Activated CD4-positive, alpha-beta memory T cell treated with anti-CD3 and anti-CD28 coated beads for 36 hours (primary cell): ENCODE measurements around the gene MLH3. TPM values are rescaled to one million over a fixed set of nuclear protein-coding genes. Genes with fewer than 3 reads are reported as not detected.

ENCODE experiments used
- total RNA-seq, 2 experiments: library from RNA; stranded (reverse); gene quantifications; one replicate each; pipeline ENCODE4 v1.2.3, GENCODE V29; 2021

MLH3 gene
- total RNA-seq, 2 experiments from 2014 or later = 19.7 to 21.2 TPM

Other genes with a start within 250 kb of the MLH3 start
- gene PROX2, start 175.3 kb downstream of the MLH3 start, total RNA-seq = under 1 TPM; 0.19 to 0.33 TPM
- 100 to 1,000 TPM; 132 to 137 TPM for gene DLST, start 169.6 kb downstream of the MLH3 start, total RNA-seq
- gene RPS6KL1, start 128.2 kb downstream of the MLH3 start, total RNA-seq = 1 to 10 TPM; 4.2 to 4.9 TPM
- gene PGF, start 95.9 kb downstream of the MLH3 start, total RNA-seq = under 1 TPM in 1 of 2 experiments, not detected in 1; 0.10 TPM
- 10 to 100 TPM; 61.9 to 62.6 TPM for gene EIF2B2, start 48.5 kb downstream of the MLH3 start, total RNA-seq
- gene ACYP1, start 12.6 kb upstream of the MLH3 start, total RNA-seq = 10 to 100 TPM; 41.3 to 45.8 TPM
- gene ZC2HC1C, start 18.2 kb upstream of the MLH3 start, total RNA-seq = 1 to 10 TPM; 1.4 to 2.1 TPM
- gene NEK9, start 75.6 kb upstream of the MLH3 start, total RNA-seq = 10 to 100 TPM; 51.8 to 56.4 TPM
- gene TMED10, start 125.1 kb upstream of the MLH3 start, total RNA-seq = 100 to 1,000 TPM; 189 to 201 TPM
- 10 to 100 TPM; 21.1 to 26.7 TPM for gene FOS, start 227.4 kb upstream of the MLH3 start, total RNA-seq